NCI-H510A treated with DMSO at 0.1 percent for 48 hours (cell line): ENCODE measurements around the gene B3GAT1.
"Not testable (repeated sequence)": the region's sequence is repeated elsewhere in the genome, so short reads cannot be mapped to it uniquely, and the experiment has no call there.

Experiments
- DNase-seq: peaks from one replicate; lab custom pipeline; 2025; lab: John Stamatoyannopoulos, UW

The B3GAT1 gene

DNA sequence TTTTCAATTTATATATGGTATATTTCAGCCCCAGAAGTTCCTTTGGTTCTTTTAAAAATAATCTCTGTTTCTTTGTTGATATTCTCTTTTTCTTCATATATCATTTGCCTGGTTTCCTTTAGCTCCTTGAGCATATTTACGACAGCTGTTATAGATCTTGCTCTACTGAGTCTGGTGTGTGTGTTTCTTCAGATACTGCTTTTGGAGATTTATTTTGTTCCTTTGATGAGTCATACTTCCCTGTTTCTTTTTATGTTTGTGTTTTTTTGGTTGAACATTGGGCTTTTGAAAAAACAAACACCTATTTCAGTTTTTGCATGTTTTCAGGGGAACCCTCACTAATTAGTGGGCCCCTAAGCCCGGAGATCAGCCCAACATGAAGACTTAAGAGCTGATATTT, 56.9 kb downstream of the B3GAT1 start:
- no peak for DNase-seq

DNA sequence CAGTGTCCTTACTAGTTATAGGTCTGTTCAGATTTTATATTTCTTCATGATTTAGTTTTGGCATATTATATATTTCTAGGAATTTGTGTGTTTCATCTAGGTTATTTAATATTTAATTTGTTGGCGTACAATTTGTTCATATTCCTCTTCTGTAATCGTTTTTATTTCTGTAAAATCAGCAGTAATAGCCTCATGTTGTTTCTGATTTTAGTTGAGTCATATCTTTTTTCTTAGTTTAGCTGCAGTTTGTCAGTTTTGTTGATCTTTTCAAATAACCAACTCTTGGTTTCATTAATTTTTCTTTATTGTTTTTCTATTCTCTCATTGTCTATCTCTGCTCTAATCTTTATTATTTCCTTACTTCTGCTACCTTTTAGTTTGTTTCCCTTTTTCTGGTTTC, 59.9 kb downstream of the B3GAT1 start:
- no peak for DNase-seq

DNA sequence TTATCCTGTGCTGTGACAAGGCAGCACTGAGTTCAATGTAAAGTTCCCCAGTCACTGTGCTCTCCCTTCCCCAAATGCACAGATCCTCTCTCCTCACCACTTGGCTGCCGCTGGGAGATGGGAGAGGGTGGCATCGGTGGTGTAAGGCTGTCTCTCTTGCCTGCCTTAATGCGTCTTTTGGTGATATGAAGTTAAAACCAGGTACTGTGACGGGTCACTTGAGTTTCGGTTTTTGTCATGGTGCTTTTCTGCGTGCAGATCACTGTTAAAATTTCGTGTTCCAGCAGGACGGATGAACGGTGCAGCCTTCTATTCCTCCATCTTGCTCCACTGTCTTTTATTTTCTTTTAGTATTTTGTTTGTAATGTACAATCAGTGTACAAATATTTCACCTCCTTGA, 61.7 kb downstream of the B3GAT1 start:
- DNase-seq, result no peak

DNA sequence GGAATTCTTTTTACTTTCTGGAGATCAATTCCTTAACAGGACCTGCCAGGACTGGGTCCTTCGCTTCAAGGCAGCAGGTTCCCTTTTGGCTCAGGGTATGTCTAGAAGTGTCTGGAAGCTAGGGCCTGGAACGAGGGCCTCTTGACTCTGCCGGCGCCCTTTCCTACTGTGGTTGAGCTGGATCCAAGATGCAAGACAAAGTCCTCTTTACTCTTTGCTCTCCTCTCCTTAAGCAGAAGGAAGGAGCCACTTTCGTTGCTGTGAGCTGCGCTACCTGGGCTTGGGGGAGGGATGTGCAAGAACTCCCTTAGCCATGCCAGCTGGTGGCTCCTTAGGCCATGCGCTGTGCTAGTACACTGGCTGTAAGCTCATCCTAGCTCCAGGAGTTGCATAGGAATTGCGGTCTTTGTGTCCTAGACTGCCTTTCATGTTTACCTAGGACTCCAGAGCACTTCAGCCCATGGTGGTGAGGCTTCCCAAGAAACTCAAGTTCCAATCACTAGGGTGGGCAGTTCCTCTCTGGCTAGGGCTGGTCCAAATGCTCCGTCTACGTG, 62.2 kb downstream of the B3GAT1 start:
- no peak for DNase-seq

GRCh38 chr11:134349109-134349801, 62.8 kb downstream of the B3GAT1 start:
- DNase-seq, result no peak

GRCh38 chr11:134347441-134347840, 64.6 kb downstream of the B3GAT1 start:
- no peak for DNase-seq

GRCh38 chr11:134346976-134347350, 65.1 kb downstream of the B3GAT1 start:
- DNase-seq, result no peak

GRCh38 chr11:134346101-134346975, 65.7 kb downstream of the B3GAT1 start:
- no peak for DNase-seq

- no peak for DNase-seq
Measured at GRCh38 chr11:134345237-134345550, 66.8 kb downstream of the B3GAT1 start.

DNA sequence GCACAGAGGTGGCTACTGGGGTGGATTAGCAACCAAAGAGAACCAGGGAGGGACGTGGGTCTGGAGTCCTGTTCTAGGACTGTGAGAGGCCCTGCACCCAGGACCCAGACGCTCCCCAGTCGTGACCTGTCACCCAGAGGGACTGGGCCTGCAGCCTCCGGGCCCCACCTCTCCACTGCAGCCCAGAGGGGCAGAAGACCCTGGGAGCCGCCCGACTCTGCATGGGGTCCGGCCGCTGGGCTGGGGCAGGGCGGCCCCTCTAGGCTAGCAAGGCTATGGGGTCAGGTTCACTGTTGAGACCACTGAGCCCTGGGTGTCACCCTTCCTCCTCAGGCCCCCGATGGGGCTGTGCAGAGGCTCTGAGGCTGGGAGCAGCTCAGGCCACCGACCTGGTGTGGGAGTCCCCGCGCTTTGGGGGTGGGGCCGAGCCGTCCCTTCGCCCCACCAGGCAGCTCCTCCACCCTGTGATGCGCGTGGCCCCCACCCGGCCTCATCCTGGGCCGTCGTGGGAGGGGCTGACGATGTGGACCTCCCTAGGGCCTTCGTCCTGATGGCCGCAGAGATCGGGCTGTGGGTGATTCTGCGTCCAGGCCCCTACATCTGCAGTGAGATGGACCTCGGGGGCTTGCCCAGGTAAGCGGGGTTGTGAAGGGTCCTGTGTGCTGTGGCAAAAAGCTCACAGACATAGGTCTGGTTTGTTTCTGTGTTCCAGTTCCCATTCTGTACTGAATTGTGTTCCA, 67.4 kb downstream of the B3GAT1 start:
- DNase-seq, result not testable (repeated sequence)

DNA sequence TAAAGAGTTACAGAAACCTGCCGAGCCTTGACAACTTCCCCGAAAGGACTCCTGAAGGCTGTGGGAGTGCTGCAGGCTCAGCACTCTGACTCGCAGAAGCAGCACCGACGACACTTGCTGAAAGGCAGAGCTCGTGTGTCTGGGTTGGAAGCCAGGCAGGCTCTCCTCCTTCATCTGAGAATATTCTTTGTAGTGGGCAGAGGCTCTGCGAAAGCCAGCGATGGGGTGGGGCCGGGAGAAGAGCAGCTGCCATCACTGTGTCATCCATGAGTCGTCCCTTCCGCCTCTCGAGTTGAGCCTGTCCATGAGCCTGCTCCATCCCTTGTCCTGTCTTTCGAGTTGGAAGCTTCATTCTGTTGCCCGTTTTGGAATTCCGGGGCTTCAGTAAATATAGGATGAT, 68.4 kb downstream of the B3GAT1 start:
- no peak for DNase-seq

DNA sequence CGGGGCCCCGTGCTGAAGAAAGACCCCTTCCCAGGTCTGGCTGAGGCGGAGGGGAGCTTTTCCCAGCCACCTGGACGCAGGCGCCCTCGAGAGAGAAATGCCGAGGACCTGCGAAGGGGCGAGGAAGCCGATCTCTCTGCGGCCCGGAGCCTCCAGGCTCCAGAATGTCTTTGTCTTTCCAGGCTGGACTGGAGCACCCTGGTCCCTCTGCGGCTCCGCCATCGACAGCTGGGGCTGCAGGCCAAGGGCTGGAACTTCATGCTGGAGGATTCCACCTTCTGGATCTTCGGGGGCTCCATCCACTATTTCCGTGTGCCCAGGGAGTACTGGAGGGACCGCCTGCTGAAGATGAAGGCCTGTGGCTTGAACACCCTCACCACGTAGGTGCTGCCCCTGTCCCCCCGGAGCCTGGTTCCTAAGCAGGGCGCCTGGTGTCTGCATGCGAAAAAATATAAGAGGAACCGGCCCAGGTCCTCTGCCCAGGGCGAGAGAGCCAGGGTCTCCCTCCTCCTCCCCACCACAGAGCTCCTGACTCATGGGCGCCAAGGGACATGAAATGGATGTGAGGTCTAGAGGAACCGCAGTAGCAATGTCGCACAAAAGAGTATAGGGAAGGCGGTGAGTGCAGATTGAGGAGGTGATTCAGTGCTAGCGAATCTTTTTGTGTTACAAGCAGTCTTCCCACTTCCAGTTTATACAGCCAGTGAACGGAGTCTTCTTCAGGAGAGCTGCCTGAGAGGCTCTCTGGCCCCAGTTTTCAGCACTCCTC, 69.3 kb downstream of the B3GAT1 start:
- DNase-seq, result no peak

- no peak for DNase-seq
Measured at GRCh38 chr11:134341805-134342571, 70.1 kb downstream of the B3GAT1 start.

DNA sequence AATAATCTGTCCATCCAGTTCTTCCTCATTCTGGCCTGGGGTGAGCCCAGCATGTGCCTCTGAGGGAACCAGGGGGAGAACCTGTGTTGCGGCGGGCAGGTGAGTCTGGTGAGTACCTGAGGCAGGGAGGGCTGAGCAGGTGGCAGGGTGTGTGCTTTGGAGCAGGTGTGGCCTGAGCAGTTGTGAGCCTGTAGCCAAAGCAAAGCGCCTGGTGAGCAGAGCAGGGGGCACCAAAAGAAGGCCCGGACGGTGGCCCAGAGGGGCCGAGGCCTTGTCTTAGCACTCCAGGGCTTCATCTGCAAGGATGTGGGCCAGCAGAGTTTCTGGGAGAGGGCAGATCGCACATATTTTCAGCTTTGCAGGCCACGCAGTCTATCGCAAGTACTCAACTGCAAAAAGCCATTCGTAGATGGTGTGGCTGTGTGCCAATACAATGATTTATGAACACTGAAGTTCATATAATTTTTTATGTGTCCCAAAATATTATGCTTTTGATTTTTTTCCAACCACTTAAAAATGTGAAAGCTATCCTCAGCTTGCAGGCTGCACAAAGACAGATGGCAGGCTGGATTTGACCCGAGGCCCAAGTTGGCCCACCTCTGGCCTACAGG, 71.6 kb downstream of the B3GAT1 start:
- DNase-seq, result no peak

- no peak for DNase-seq
Measured at GRCh38 chr11:134339756-134340155, 72.3 kb downstream of the B3GAT1 start.

- no peak for DNase-seq
Measured at GRCh38 chr11:134338654-134339053, 73.4 kb downstream of the B3GAT1 start.

DNA sequence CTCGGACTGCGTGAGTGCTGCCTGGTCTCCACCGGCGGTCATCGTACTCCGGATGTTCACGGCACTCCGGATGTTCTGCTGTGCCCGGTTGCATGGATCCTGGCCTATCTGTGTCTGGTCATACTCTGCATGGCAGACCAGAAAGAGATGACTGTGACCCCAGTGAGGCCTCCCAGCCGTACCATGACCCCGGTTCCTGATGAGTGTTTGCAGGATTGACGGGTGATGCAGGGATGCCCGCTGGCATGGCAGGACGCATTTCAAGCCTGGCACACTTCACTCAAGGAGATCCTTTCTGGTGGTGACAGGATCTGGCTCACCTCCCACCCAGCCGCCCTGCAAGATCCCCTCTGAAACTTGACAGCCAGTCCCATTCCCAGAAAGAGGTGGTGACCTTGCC, 74.0 kb downstream of the B3GAT1 start:
- no peak for DNase-seq

DNA sequence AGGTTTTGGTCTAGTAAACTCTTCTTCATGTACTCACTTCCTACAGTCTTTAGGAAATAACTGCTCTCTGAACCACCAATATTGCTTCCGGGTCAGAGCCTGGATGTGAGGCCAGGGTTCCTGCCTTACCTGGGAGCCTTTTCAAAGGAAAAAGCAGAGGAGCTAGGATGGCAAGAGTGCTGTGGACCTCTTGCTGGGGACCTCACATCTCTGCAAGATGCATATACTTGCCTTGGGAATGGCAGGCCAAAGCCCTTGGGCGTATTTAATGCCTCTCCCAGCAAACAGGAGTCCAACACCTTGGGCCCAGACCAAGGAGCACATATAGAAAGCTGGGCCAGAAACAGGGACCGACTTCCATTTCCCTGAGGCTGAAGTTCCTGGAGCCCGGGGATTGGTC, 75.0 kb downstream of the B3GAT1 start:
- DNase-seq, result no peak

- DNase-seq, result no peak
Measured at GRCh38 chr11:134334796-134335571, 77.1 kb downstream of the B3GAT1 start.

- DNase-seq, result no peak
Measured at GRCh38 chr11:134333946-134334345, 78.1 kb downstream of the B3GAT1 start.
